Hindlimb muscle (tissue), 1 donor: ENCODE results near the gene FBLN5. TPM values are rescaled to one million over a fixed set of nuclear protein-coding genes. Genes with fewer than 3 reads are reported as not detected.

Experiments used
- polyA plus RNA-seq: library from polyadenylated mRNA; unstranded; fragments of 120-200 nt; gene quantifications from one replicate; pipeline ENCODE4 v1.2.1, GENCODE V29; 2013; ENCODE audit not compliant: insufficient read length

The FBLN5 gene
- polyA plus RNA-seq, 1 donor, result 53.0 TPM

Other genes with a start within 250 kb of the FBLN5 start
- gene CATSPERB, start 215.6 kb downstream of the FBLN5 start, polyA plus RNA-seq, result 0.40 TPM
- 1.7 TPM for gene TC2N, start 80.2 kb downstream of the FBLN5 start, polyA plus RNA-seq
- gene TRIP11, start 92.4 kb upstream of the FBLN5 start, polyA plus RNA-seq, result 15.3 TPM
- gene ATXN3, start 158.9 kb upstream of the FBLN5 start, polyA plus RNA-seq, result 17.4 TPM
- 92.0 TPM for gene NDUFB1, start 174.0 kb upstream of the FBLN5 start, polyA plus RNA-seq
- gene CPSF2, start 174.3 kb upstream of the FBLN5 start, polyA plus RNA-seq, result 39.1 TPM